A375 (cell line): ENCODE data around the gene KANK4. TPM values are rescaled to one million over a fixed set of nuclear protein-coding genes. Genes with fewer than 3 reads are reported as not detected.

Source experiments
- small RNA-seq: library from RNA; depleted of rRNA; stranded (forward); fragments of <200 nt; gene quantifications from one replicate; pipeline ENCODE3, GENCODE V24; 2014
- total RNA-seq: library from RNA; depleted of rRNA; stranded (reverse); fragments of >200 nt; shearing (Covaris generic); gene quantifications from 2 replicates; pipeline ENCODE4 v1.2.3, GENCODE V29; 2014; rRNA removed

The KANK4 gene
- total RNA-seq = not detected in 2 replicates

DNA sequence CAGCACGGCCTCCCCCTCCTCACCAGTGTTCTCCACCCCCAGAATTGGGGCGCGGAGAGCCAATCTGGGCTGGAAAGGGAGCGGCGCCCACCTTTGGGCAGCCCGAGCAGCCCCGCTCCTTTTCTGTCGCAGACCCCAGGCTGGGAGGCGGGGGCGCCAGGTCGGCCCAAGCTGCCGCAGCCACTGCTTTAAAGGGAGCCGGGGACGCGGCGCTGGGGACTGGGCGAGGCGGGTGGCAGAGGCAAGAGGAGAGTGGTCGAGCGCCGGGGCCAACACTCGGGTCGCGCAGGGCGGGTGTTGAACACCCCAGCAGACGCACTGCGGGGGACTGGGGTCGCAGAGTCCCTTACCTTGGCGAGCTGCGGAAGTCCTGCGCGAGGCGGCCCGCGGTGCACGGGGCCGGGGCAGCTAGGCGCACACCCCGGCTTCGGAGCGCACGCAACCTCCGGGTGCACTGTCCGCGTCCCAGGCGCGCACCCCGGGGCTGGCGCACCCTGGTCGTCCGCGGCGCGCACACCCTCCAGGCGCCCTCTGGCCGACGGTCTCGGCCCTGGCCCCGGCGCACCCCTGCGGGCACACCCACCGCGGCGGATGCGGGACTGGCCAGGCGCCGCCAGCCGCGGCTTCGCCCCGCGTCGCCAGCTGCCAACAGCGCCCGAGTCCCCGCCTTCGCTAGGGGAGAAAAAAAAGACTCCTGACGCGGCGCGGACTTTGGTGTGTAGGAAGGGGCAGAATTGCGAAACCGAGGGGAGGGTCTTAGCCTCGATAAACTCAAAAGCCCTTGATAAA, at the start of gene KANK4:
TSS of gene KANK4 (minus strand) at position 679 of the 789 bp plus-strand sequence. CDS start 37,870 bp downstream, outside the sequence.

DNA sequence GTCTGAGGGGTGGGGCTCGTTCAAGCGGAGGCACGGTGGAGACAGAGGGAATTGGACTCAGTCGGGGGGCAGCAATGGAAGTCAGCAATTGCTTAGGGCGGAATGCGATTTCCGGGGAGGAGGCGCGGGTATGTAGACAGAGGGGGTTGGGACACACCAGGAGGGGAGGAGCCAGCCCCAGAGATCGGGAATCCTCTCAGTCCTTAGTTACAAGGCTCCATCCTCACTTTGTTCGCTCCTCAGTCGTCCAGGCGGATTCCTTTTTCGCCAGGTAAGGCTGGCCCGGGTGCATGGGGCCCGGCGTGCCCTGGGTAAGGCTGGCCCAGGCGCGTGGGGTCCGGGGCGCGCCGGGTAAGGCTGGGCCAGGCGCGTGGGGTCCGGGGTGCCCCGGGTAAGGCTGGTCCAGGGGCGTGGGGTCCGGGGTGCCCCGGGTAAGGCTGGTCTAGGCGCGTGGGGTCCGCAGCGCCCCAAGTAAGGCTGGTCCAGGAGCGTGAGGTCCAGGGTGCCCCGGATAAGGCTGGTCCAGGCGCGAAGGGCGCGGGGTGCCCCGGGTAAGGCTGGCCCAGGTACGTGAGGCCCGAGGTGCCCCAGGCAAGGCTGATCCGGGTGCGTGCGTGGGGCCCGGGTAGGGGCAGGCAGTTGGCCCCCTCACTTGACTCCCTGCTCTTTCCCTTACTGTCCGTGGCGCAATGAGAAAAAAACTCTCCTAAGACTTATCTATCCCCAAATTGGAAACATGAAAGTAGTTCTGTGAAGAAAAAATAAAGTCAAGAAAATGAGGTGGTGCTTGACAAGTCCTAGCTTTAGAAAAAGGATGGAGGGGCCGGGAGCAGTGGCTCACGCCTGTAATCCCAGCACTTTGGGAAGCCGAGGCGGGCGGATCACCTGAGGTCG, 124.3 kb downstream of the KANK4 start, which contains the start of gene L1TD1:
TSS of gene L1TD1 (plus strand) at position 199 of the 894 bp plus-strand sequence. CDS start 11,780 bp downstream, outside the sequence.

Small RNA genes lying within 50 kb of the gene (small RNA-seq; reads per million reads assigned to genes)
- gene RNU6-371P = not detected

Other genes starting within 250 kb of the KANK4 start
- not detected in 2 replicates for gene L1TD1, start 124.6 kb downstream of the KANK4 start, total RNA-seq
- gene USP1, start 117.6 kb upstream of the KANK4 start, total RNA-seq = 56.0 and 57.8 TPM in 2 replicates